Esophagus squamous epithelium (tissue), 4 donors: ENCODE measurements around the gene GNAT2.

Experiments
- POLR2A ChIP-seq, 4 donors: fragments of 450-650 bp; IDR thresholded peaks; one replicate each; pipeline ENCODE4 v1.6.1; 2017; ENCODE audit warnings: antibody characterized with exemption in 4 of 4, mild to moderate bottlenecking in 4 of 4, moderate library complexity in 3 of 4
- TF ChIP-seq, protein P1 (sequence below), 6 experiments: fragments of 450-650 bp in 4 of 6; fragments of 200-600 bp in 2 of 6; sonication (generic) in 2 of 6; IDR thresholded peaks; one replicate each; pipeline ENCODE4 v1.5.1; 2016 to 2019; ENCODE audit warnings: antibody characterized with exemption in 6 of 6, mild to moderate bottlenecking in 4 of 6, moderate library complexity in 4 of 6

DNA sequence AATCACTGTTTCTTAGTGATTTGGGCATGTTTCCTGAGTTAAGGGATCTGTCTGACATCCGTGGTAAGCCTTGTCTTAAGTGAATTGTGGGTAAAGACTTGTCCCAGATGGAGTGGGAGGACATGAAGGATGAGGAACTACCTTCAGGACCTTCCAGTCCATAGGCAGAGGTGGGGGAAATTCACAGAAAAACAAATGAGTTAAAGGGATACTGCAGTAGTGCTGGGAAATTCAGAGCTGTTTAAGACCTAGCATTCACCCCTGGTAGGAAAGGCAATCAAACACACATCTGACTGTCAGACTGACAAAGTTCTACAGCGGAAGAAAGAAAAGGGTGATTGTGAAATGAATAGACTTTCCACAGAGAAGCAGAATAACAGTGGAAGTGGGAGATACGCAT, 3.0 kb downstream of the GNAT2 start:
- TF ChIP-seq, protein P1, sequence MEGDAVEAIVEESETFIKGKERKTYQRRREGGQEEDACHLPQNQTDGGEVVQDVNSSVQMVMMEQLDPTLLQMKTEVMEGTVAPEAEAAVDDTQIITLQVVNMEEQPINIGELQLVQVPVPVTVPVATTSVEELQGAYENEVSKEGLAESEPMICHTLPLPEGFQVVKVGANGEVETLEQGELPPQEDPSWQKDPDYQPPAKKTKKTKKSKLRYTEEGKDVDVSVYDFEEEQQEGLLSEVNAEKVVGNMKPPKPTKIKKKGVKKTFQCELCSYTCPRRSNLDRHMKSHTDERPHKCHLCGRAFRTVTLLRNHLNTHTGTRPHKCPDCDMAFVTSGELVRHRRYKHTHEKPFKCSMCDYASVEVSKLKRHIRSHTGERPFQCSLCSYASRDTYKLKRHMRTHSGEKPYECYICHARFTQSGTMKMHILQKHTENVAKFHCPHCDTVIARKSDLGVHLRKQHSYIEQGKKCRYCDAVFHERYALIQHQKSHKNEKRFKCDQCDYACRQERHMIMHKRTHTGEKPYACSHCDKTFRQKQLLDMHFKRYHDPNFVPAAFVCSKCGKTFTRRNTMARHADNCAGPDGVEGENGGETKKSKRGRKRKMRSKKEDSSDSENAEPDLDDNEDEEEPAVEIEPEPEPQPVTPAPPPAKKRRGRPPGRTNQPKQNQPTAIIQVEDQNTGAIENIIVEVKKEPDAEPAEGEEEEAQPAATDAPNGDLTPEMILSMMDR (IDR thresholded peaks at IDR 0.05): no peak
- no peak for TF ChIP-seq POLR2A (IDR thresholded peaks at IDR 0.05)
